H1 (cell line): Measurements from ENCODE around the gene DNAH10. TPM values are rescaled to one million over a fixed set of nuclear protein-coding genes. Genes with fewer than 3 reads are reported as not detected.

Experiments used
- CHD7 ChIP-seq: fragments of 300-600 bp; sonication (generic); IDR thresholded peaks from 2 replicates; pipeline ENCODE4 v1.7.1; 2012; ENCODE audit warnings: low read length, moderate library complexity, mild to moderate bottlenecking, inconsistent platforms; ENCODE audit not compliant: insufficient replicate concordance
- SUZ12 ChIP-seq: fragments of 200-600 bp; sonication (generic); IDR thresholded peaks from 2 replicates; pipeline ENCODE4 v1.6.1; 2012; ENCODE audit warnings: mild to moderate bottlenecking, inconsistent platforms, low read length, moderate library complexity, mixed read lengths
- USF2 ChIP-seq: IDR thresholded peaks from 2 replicates; pipeline ENCODE4 v1.6.1; 2011; ENCODE audit warnings: low read length, improper control_type of control experiment
- polyA plus RNA-seq, 7 experiments: library from polyadenylated mRNA; depleted of rRNA in 3 of 7; stranded (reverse) in 5 of 7; unstranded in 2 of 7; fragments of >200 nt in 5 of 7; fragments of 200-250 nt in 2 of 7; gene quantifications; 1 replicate in 5 of 7; 2 replicates in 1 of 7; 4 replicates in 1 of 7; pipeline versions ENCODE4 v1.2.1 to v1.2.3, GENCODE V29; 2011 to 2013; ENCODE audit warnings: missing spikeins in 2 of 7, mixed read lengths in 2 of 7
- total RNA-seq: library from RNA; stranded (reverse); fragmentation: NEBNext Ultra II Directional; extraction: Animal tissue kit (Norgen Biotek cat#: 25700); gene quantifications from 2 replicates; pipeline ENCODE4 v1.2.1, GENCODE V29; 2021

The DNAH10 gene
- total and polyA plus RNA-seq, 2 of the 8 experiments (the other 6 are each of a cell fraction or from before 2014, with no cell fraction given), result 0.02 to 0.24 TPM

- TF ChIP-seq CHD7, result no peak
- no peak for TF ChIP-seq SUZ12
- TF ChIP-seq USF2, result no peak
Measured at GRCh38 chr12:123833830-123834229, 71.7 kb downstream of the DNAH10 start (continued).
